Prostate gland (tissue), 2 donors: ENCODE data around the gene LUC7L3. TPM values are rescaled to one million over a fixed set of nuclear protein-coding genes. Genes with fewer than 3 reads are reported as not detected.
"Not testable (repeated sequence)": the region's sequence is repeated elsewhere in the genome, so short reads cannot be mapped to it uniquely, and the experiment has no call there.

Source experiments
- DNase-seq: peaks from one replicate; pipeline ENCODE4 v3.0.0-alpha.2; 2019; ENCODE audit warnings: low spot score
- H3K27ac ChIP-seq, 2 donors: fragments of 200-600 bp; sonication (generic); 2 replicates each; pipeline ENCODE4 v1.5.1; 2017 to 2019
- H3K27me3 ChIP-seq: fragments of 200-600 bp; sonication (generic); replicated peaks from 2 replicates; pipeline ENCODE4 v1.5.1; 2019; ENCODE audit not compliant: insufficient read depth
- H3K36me3 ChIP-seq, 2 donors: fragments of 200-600 bp; sonication (generic); 1 replicate in 1 of 2; 2 replicates in 1 of 2; pipeline versions ENCODE4 v1.5.1 to v1.8.1; 2017 to 2019
- H3K4me1 ChIP-seq: fragments of 200-600 bp; sonication (generic); replicated peaks from 2 replicates; pipeline ENCODE4 v1.5.1; 2019
- H3K4me3 ChIP-seq, 2 donors: fragments of 200-600 bp; sonication (generic); 2 replicates each; pipeline ENCODE4 v1.5.1; 2017 to 2019
- H3K9me3 ChIP-seq: fragments of 200-600 bp; sonication (generic); 2 replicates; pipeline ENCODE4 v1.5.1; 2017
- POLR2A ChIP-seq: fragments of 450-650 bp; IDR thresholded peaks from one replicate; pipeline ENCODE4 v1.6.1; 2016; ENCODE audit warnings: antibody characterized with exemption, mild to moderate bottlenecking
- POLR2AphosphoS5 ChIP-seq: sonication (generic); formaldehyde crosslinking; IDR thresholded peaks from one replicate; pipeline ENCODE4 v1.6.1; 2017; ENCODE audit warnings: antibody characterized with exemption
- WGBS: methylation state at CpG from one replicate; pipeline ENCODE4 v1.1.5; 2018; 5-methylcytosine and 5-hydroxymethylcytosine counted together
- intact Hi-C: fragments of 100-400 bp; cut with DNase I; formaldehyde crosslinking; loops from one replicate; pipeline ENCODE4 v1.14.2; 2022
- total RNA-seq, 2 donors: library from RNA; depleted of rRNA; stranded (reverse); fragments of >200 nt; gene quantifications; one replicate each; pipeline ENCODE4 v1.1.0, GENCODE V29; 2016
- TF ChIP-seq, protein P1 (sequence below), 4 experiments: fragments of 200-600 bp in 2 of 4; fragments of 450-650 bp in 2 of 4; sonication (generic) in 2 of 4; IDR thresholded peaks; 1 replicate in 3 of 4; 2 replicates in 1 of 4; pipeline ENCODE4 v1.5.1; 2016 to 2019; ENCODE audit warnings: antibody characterized with exemption in 4 of 4, mild to moderate bottlenecking in 2 of 4, moderate library complexity in 2 of 4

The LUC7L3 gene
- total RNA-seq, 2 donors from 2014 or later: 45.4 to 234 TPM

DNA sequence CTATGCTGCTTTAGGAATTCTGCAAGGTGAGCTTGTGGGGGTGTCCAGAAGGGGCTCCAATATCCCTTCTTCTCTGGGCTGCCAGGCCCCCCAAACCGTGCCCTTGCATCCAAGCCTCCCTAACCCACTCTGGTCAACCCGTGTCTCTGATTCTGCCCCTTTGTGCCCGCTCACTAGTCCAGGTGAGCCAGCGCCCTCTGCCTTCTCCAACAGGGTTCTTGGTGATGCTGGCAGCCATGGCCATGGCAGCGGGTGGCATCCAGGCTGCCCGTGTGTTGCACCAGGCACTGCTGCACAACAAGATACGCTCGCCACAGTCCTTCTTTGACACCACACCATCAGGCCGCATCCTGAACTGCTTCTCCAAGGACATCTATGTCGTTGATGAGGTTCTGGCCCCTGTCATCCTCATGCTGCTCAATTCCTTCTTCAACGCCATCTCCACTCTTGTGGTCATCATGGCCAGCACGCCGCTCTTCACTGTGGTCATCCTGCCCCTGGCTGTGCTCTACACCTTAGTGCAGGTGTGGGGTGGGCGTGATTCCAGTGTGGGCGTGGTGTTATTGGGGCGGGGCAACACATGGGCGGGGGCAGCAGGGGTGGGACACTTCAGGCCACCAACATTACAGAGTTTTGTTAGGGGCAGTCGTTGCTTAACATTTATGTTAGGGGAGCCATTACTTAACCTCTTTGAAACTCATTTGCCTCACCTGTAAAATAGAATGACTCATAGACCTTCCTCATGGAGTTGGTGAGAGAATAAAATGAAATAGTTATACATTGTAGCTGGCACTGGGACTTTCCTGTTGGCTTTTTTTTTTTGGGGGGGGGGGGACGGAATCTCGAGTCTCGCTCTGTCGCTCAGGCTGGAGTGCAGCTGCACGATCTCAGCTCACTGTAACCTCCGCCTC lies 43.1 kb upstream of the LUC7L3 start:
- Histone ChIP-seq H3K4me1 (no peaks in the 10 kb centered on the region), H3K27me3 (no peaks in the 10 kb centered on the region), H3K4me3 (no peak overlapping the region), H3K36me3 (no peaks in the 10 kb centered on the region), H3K9me3 (no peaks in the 10 kb centered on the region), H3K27ac (no peak overlapping the region)
- intact Hi-C loops: no loop called here
- no peak for DNase-seq
- TF ChIP-seq, protein P1, sequence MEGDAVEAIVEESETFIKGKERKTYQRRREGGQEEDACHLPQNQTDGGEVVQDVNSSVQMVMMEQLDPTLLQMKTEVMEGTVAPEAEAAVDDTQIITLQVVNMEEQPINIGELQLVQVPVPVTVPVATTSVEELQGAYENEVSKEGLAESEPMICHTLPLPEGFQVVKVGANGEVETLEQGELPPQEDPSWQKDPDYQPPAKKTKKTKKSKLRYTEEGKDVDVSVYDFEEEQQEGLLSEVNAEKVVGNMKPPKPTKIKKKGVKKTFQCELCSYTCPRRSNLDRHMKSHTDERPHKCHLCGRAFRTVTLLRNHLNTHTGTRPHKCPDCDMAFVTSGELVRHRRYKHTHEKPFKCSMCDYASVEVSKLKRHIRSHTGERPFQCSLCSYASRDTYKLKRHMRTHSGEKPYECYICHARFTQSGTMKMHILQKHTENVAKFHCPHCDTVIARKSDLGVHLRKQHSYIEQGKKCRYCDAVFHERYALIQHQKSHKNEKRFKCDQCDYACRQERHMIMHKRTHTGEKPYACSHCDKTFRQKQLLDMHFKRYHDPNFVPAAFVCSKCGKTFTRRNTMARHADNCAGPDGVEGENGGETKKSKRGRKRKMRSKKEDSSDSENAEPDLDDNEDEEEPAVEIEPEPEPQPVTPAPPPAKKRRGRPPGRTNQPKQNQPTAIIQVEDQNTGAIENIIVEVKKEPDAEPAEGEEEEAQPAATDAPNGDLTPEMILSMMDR (IDR thresholded peaks at IDR 0.05): no peak
- TF ChIP-seq POLR2A (no peak), POLR2AphosphoS5 (no peak)
- WGBS: 91% methylated on average over 24 of the region's 24 CpGs

DNA sequence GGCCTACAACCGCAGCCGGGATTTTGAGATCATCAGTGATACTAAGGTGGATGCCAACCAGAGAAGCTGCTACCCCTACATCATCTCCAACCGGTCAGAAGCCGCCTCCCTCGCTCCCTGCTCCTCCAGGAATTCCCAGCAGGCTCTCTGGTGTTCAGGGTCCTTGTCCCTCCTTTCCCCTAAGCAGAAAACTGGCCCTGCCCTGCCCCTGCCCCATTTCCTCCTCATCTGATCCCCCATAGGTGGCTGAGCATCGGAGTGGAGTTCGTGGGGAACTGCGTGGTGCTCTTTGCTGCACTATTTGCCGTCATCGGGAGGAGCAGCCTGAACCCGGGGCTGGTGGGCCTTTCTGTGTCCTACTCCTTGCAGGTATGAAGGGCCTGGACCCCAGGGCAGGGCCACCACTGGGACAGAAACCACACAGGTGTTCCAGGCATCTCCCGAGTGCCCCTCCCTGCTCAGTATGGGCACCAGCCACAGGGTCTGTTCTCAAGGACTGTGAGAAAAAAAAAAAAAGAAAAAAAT lies 41.5 kb upstream of the LUC7L3 start:
- no peaks in the 10 kb centered on the region for H3K9me3 ChIP-seq
- intact Hi-C loops: no loop called here
- no peaks in the 10 kb centered on the region for H3K4me1 ChIP-seq
- H3K27ac ChIP-seq: no peak overlapping the region
- no peak for DNase-seq
- WGBS: 95% methylated on average over 12 of the region's 12 CpGs
- no peaks in the 10 kb centered on the region for H3K36me3 ChIP-seq
- no peak for TF ChIP-seq POLR2AphosphoS5
- TF ChIP-seq, protein P1 (IDR thresholded peaks at IDR 0.05): no peak
- no peak for TF ChIP-seq POLR2A
- no peaks in the 10 kb centered on the region for H3K27me3 ChIP-seq
- no peak overlapping the region for H3K4me3 ChIP-seq

DNA sequence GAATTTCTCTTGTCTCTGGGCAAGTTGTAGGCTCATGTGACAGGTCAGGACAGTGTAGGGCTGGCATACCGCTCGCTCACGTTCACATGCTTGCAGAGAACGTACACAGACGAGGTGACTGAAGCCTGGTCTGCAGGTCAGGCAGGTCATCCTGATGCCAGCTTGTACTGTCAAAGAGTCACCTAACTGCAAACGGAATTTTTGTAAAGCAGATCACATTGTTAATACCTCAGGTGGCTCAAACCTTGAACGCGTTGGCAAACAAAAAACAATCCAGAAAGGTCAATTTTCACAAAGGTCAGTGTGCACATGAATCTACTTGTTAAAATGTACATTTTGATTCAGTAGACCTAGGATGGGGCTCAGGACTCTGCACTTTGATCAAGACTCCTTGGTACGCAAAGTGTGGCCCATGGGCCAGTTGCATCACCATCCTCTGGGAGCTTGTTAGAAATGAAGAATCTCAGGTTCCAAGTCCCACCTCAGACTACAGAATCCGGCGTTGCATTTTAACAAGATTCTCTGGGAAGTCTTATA lies 40.3 kb upstream of the LUC7L3 start:
- Histone ChIP-seq H3K27me3 (no peaks in the 10 kb centered on the region), H3K4me1 (no peaks in the 10 kb centered on the region), H3K9me3 (no peaks in the 10 kb centered on the region), H3K27ac (no peak overlapping the region), H3K36me3 (no peaks in the 10 kb centered on the region), H3K4me3 (no peak overlapping the region)
- DNase-seq: no peak
- intact Hi-C loops: no loop called here
- 83% methylated on average over 11 of the region's 11 CpGs for WGBS
- TF ChIP-seq, protein P1 (IDR thresholded peaks at IDR 0.05): no peak
- no peak for TF ChIP-seq POLR2A

DNA sequence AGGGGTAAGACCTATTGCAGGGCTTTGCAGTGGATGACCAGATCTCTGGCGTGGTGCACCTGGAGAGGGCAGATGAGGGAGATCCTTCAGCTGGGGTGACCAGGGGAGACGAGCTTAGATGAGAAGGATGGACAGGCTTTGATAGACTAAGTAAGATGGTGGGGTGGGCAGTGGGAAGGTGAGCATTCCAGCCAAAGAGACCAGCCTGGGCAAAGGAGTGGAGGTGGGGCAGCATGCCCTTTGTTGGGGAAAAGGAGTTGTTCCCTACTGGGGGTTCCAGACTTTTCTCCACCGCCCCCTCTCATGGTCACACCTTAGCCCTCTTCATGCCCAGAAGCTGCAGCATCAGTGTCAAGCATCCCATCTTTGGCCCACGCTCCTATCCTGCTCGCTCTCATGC lies 39.3 kb upstream of the LUC7L3 start:
- WGBS: 93% methylated on average over 5 of the region's 5 CpGs
- no peak for TF ChIP-seq POLR2A
- TF ChIP-seq POLR2AphosphoS5: no peak
- TF ChIP-seq, protein P1 (IDR thresholded peaks at IDR 0.05): no peak
- intact Hi-C loops: loop anchor here (5.0 kb wide), 2 partner anchors 48 to 133 kb away; partner anchors contain the start of genes ABCC3 and SPATA20
- no peak overlapping the region for H3K4me3 ChIP-seq
- no peak overlapping the region for H3K27ac ChIP-seq
- H3K27me3 ChIP-seq: no peaks in the 10 kb centered on the region
- no peak for DNase-seq
- no peaks in the 10 kb centered on the region for H3K9me3 ChIP-seq
- no peaks in the 10 kb centered on the region for H3K36me3 ChIP-seq
- no peaks in the 10 kb centered on the region for H3K4me1 ChIP-seq

DNA sequence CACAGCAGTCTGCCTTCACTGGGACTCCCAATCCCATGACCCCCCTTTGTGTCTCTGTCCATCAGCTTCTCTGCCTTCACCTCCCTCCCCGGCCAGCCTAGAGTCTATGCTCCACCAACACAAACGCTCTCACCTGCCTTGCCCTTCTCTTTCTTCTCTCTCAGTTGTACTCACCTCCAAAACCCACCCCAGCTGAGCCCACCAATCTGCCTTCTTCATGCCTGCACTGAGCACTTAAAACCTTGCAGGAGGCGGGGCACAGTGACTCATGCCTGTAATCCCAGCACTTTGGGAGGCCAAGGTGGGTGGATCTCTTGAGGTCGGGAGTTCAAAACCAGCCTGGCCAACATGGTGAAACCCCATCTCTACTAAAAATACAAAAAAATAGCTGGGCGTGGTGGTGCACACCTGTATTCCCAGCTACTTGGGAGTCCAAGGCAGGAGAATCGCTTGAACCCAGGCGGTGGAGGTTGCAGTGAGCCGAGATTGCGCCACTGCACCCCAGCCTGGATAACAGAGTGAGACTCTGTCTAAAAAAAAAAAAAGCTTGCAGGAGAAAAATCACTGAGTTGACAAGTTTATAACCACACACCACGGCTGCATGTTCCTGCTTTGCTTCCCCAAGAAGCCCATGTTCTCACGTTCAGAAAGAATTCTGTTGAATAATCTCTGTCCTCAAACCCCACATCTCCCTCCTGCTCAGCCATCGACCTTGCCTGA lies 38.7 kb upstream of the LUC7L3 start:
- 59% methylated on average over 12 of the region's 12 CpGs for WGBS
- H3K4me1 ChIP-seq, DNase-seq, H3K4me3 ChIP-seq, H3K27ac ChIP-seq, H3K9me3 ChIP-seq, H3K36me3 ChIP-seq, H3K27me3 ChIP-seq: not testable (repeated sequence)
- intact Hi-C loops: loop anchor here (5.0 kb wide), 2 partner anchors 48 to 133 kb away; partner anchors contain the start of genes ABCC3 and SPATA20
